K562 (cell line): Measurements from ENCODE around the gene SEMA5A. TPM values are rescaled to one million over a fixed set of nuclear protein-coding genes. Genes with fewer than 3 reads are reported as not detected.

ENCODE experiments used
- ATAC-seq: fragments of 200-7000 bp; cut with Tn5 transposase; 3 replicates; pipeline ENCODE4 v1.9.1; 2020; ENCODE audit warnings: moderate library complexity
- BruUV-seq: library from RNA; stranded (reverse); fragments of 400-500 nt; replicated peaks from 2 replicates; lab custom pipeline; 2021; lab: Mats Ljungman, UMichigan
- CTCF ChIA-PET: fragments of 300-600 bp; formaldehyde crosslinking; extraction: SDS; loops from one replicate; lab custom pipeline; 2021; ENCODE audit warnings: low intra/inter-chr PET ratio; lab: Yijun Ruan, JAX
- POLR2A ChIA-PET: fragments of 300-600, 350-650 bp; sonication (Branson Sonifier 250); formaldehyde crosslinking; extraction: SDS; loops from one replicate; lab custom pipeline; 2021; ENCODE audit warnings: antibody characterized with exemption, inconsistent platforms; lab: Yijun Ruan, JAX
- DNase-seq, 4 experiments: peaks; one replicate each; pipeline versions ENCODE4 v3.0.0 to v3.0.0-alpha.2; 2011 to 2018; ENCODE audit warnings: low spot score in 3 of 4, mixed read lengths in 3 of 4; ENCODE audit errors: extremely low read depth in 1 of 4
- FAIRE-seq: peaks from 2 replicates; lab custom pipeline; 2011; peaks lifted over from hg19 to GRCh38; lab: Jason Lieb, UNC
- H2AFZ ChIP-seq: 2 replicates; pipeline ENCODE4 v1.6.0; 2011; ENCODE audit warnings: low read depth, low read length, control low read depth, inconsistent platforms
- H3K27ac ChIP-seq: fragments of 200-600 bp; 3 replicates; pipeline ENCODE4 v1.8.0; 2011; ENCODE audit warnings: low read depth, mild to moderate bottlenecking, control low read depth, inconsistent platforms, low read length, moderate library complexity, mixed read lengths; ENCODE audit errors: extremely low read depth
- H3K27me3 ChIP-seq, 2 experiments: fragments of 300-600 bp in 1 of 2; 2 replicates in 1 of 2; 3 replicates in 1 of 2; pipeline versions ENCODE4 v1.6.0 to v1.8.0; 2011; ENCODE audit warnings: inconsistent platforms in 2 of 2, low read length in 2 of 2, mild to moderate bottlenecking in 1 of 2, mixed read lengths in 1 of 2, moderate library complexity in 1 of 2; ENCODE audit not compliant: control insufficient read depth in 2 of 2, insufficient read depth in 2 of 2
- H3K36me3 ChIP-seq: fragments of 300-600 bp; 3 replicates; pipeline ENCODE4 v1.8.0; 2011; ENCODE audit warnings: mild to moderate bottlenecking, low read length, inconsistent platforms; ENCODE audit not compliant: control insufficient read depth, insufficient read depth
- H3K4me1 ChIP-seq, 2 experiments: fragments of 200-600 bp in 1 of 2; replicated peaks in 1 of 2; 2 replicates in 1 of 2; 3 replicates in 1 of 2; pipeline versions ENCODE4 v1.5.1 to v1.8.0; 2011; ENCODE audit warnings: inconsistent platforms in 2 of 2, low read length in 2 of 2, mild to moderate bottlenecking in 1 of 2, mixed read lengths in 1 of 2, moderate library complexity in 1 of 2; ENCODE audit not compliant: control insufficient read depth in 2 of 2, insufficient read depth in 2 of 2
- H3K4me2 ChIP-seq: 2 replicates; pipeline ENCODE4 v1.6.1; 2011; ENCODE audit warnings: low read length, control low read depth, inconsistent platforms, mixed read lengths; ENCODE audit not compliant: insufficient read depth
- H3K4me3 ChIP-seq: fragments of 200-600 bp; sonication (generic), shearing (Covaris generic); 2 replicates; pipeline ENCODE4 v1.5.1; 2016; ENCODE audit warnings: control low read depth, inconsistent platforms
- H3K79me2 ChIP-seq: fragments of 200-600 bp; 3 replicates; pipeline ENCODE4 v1.8.0; 2011; ENCODE audit warnings: low read length, inconsistent platforms; ENCODE audit not compliant: control insufficient read depth, insufficient read depth
- H3K9ac ChIP-seq, 2 experiments: 2 replicates each; pipeline versions ENCODE4 v1.6.0 to v1.6.1; 2011; ENCODE audit warnings: low read depth in 2 of 2, low read length in 2 of 2, control low read depth in 1 of 2, inconsistent platforms in 1 of 2, mild to moderate bottlenecking in 1 of 2, mixed read lengths in 1 of 2; ENCODE audit not compliant: insufficient read depth in 1 of 2
- H3K9me1 ChIP-seq: one replicate; pipeline ENCODE4 v1.6.0; 2011; ENCODE audit warnings: inconsistent platforms, mild to moderate bottlenecking, low read length, moderate library complexity; ENCODE audit not compliant: control insufficient read depth, insufficient read depth
- H3K9me3 ChIP-seq: replicated peaks from 2 replicates; pipeline ENCODE4 v1.5.1; 2011; ENCODE audit warnings: low read depth, low read length, inconsistent platforms; ENCODE audit not compliant: control insufficient read depth, insufficient read depth
- H4K20me1 ChIP-seq: replicated peaks from 2 replicates; pipeline ENCODE4 v1.6.1; 2011; ENCODE audit warnings: low read length, inconsistent platforms, mixed read lengths; ENCODE audit not compliant: control insufficient read depth, insufficient read depth
- ATF3 ChIP-seq, 2 experiments: fragments of 450-650 bp in 1 of 2; sonication (generic) in 1 of 2; formaldehyde crosslinking in 1 of 2; IDR thresholded peaks in 1 of 2; conservative IDR thresholded peaks in 1 of 2; 2 replicates each; pipeline versions ENCODE4 v1.6.1 to v1.8.1; 2016 to 2023; ENCODE audit warnings: mild to moderate bottlenecking in 2 of 2, moderate library complexity in 2 of 2, inconsistent platforms in 1 of 2, missing genetic modification reagents in 1 of 2
- CBX3 ChIP-seq, 2 experiments: IDR thresholded peaks; 1 replicate in 1 of 2; 2 replicates in 1 of 2; pipeline ENCODE4 v1.6.1; 2012; ENCODE audit warnings: inconsistent platforms in 2 of 2, low read length in 2 of 2, borderline replicate concordance in 1 of 2, control low read depth in 1 of 2
- HBP1 ChIP-seq: fragments of 450-650 bp; formaldehyde crosslinking; IDR thresholded peaks from 2 replicates; pipeline ENCODE4 v1.4.0; 2022; ENCODE audit warnings: missing genetic modification characterization
- ZNF12 ChIP-seq: sonication (generic); formaldehyde crosslinking; IDR thresholded peaks from 2 replicates; pipeline ENCODE4 v1.4.0; 2020; ENCODE audit warnings: mild to moderate bottlenecking, missing genetic modification reagents
- WGBS: fragments of 100-300 bp; shearing (Covaris generic); methylation state at CpG from one replicate; pipeline ENCODE4 v1.1.6; 2016; ENCODE audit warnings: low coverage, mixed read lengths; ENCODE audit not compliant: insufficient coverage; ENCODE audit errors: missing lambda C conversion rate; 5-methylcytosine and 5-hydroxymethylcytosine counted together
- in situ Hi-C: fragments of 300-500 bp; cut with MboI; formaldehyde crosslinking; loops from 4 replicates; pipeline ENCODE4 v1.15.0; 2018; ENCODE audit warnings: inconsistent platforms, mixed read lengths
- intact Hi-C: fragments of 100-400 bp; cut with micrococcal nuclease; formaldehyde crosslinking; loops from 2 replicates; pipeline ENCODE4 v1.14.2; 2022
- polyA plus RNA-seq, 8 experiments: library from polyadenylated mRNA; depleted of rRNA in 4 of 8; stranded (reverse) in 5 of 8; unstranded in 3 of 8; fragments of >200 nt; fragmentation: Nextera tagmentation in 2 of 8; fragmentation: Illumina TruSeq in 1 of 8; extraction: Ambion mirVana in 2 of 8; extraction: Trizol in 1 of 8; gene quantifications; 2 replicates each; pipeline versions ENCODE4 v1.2.1 to v1.2.3, GENCODE V29; 2011 to 2014; ENCODE audit warnings: inconsistent platforms in 1 of 8, missing spikeins in 1 of 8
- total RNA-seq, 7 experiments: library from RNA; depleted of rRNA in 6 of 7; stranded (reverse); fragments of >200 nt in 6 of 7; fragmentation: Illumina TruSeq in 2 of 7; extraction: Trizol in 2 of 7; gene quantifications; 2 replicates each; pipeline versions ENCODE4 v1.2.1 to v1.2.3, GENCODE V29; 2011 to 2021; ENCODE audit warnings: low replicate concordance in 1 of 7
- TF ChIP-seq, protein P1 (sequence below): fragments of 450-650 bp; formaldehyde crosslinking; IDR thresholded peaks from 2 replicates; pipeline ENCODE4 v1.4.0; 2020; ENCODE audit warnings: mild to moderate bottlenecking, mixed read lengths
- TF ChIP-seq, protein P2 (sequence below): sonication (generic); formaldehyde crosslinking; IDR thresholded peaks from 2 replicates; pipeline ENCODE4 v1.8.1; 2023; ENCODE audit warnings: mild to moderate bottlenecking, missing genetic modification reagents, moderate library complexity

SEMA5A gene
- total and polyA plus RNA-seq, 9 of the 15 experiments (the other 6 are each of a cell fraction or from before 2014, with no cell fraction given) = 0.02 TPM; not detected in 8

DNA sequence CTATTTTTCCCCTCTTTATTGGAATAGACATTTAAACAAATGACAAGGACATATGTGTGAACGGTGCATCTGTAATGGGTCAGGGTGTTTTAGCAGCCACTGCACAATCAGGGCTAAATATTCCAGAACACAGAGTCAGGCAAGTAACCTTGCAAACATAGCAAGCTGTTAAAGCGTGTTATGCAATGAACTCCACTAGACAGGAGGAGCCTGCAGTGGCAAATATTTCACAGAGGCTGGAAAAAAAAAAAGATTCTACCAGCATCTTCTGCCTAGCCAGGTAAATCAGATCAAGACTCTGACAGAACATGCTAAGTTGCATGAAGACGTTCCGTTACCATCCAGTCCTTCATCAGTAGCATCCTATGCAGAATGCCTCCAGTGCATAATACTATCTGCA lies 171.8 kb downstream of the SEMA5A start:
- Histone ChIP-seq H3K9ac (no peak overlapping the region), H3K9me1 (no peaks in the 10 kb centered on the region), H4K20me1 (no peaks in the 10 kb centered on the region), H3K27ac (no peak overlapping the region), H3K36me3 (no peaks in the 10 kb centered on the region), H2AFZ (no peak overlapping the region), H3K9me3 (no peaks in the 10 kb centered on the region)
- intact Hi-C loops = no loop called here
- DNase-seq (no peak), FAIRE-seq (no peak)
- 1% methylated on average over 4 of the region's 4 CpGs for WGBS
- CTCF ChIA-PET = no interaction called here
- TF ChIP-seq HBP1 (CRISPR knock-in tag) = no peak
- TF ChIP-seq, protein P1, sequence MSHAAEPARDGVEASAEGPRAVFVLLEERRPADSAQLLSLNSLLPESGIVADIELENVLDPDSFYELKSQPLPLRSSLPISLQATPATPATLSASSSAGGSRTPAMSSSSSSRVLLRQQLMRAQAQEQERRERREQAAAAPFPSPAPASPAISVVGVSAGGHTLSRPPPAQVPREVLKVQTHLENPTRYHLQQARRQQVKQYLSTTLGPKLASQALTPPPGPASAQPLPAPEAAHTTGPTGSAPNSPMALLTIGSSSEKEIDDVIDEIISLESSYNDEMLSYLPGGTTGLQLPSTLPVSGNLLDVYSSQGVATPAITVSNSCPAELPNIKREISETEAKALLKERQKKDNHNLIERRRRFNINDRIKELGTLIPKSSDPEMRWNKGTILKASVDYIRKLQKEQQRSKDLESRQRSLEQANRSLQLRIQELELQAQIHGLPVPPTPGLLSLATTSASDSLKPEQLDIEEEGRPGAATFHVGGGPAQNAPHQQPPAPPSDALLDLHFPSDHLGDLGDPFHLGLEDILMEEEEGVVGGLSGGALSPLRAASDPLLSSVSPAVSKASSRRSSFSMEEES (CRISPR knock-in tag) = no peak
- no peak for TF ChIP-seq CBX3 (IDR thresholded peaks at IDR 0.05; ENCODE audit: borderline replicate concordance in 1 of 2, low read length in 2 of 2)
- TF ChIP-seq, protein P2, sequence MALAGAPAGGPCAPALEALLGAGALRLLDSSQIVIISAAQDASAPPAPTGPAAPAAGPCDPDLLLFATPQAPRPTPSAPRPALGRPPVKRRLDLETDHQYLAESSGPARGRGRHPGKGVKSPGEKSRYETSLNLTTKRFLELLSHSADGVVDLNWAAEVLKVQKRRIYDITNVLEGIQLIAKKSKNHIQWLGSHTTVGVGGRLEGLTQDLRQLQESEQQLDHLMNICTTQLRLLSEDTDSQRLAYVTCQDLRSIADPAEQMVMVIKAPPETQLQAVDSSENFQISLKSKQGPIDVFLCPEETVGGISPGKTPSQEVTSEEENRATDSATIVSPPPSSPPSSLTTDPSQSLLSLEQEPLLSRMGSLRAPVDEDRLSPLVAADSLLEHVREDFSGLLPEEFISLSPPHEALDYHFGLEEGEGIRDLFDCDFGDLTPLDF = no peak
- no peak for TF ChIP-seq ATF3 (IDR thresholded peaks at IDR 0.05)
- TF ChIP-seq ATF3 (CRISPR knock-in tag; conservative IDR thresholded peaks at IDR 0.05) = no peak
- TF ChIP-seq ZNF12 = no peak
- TF ChIP-seq, all 486 proteins: peak for 0
- Histone ChIP-seq H3K4me3 (no peak overlapping the region), H3K4me1 (no peaks in the 10 kb centered on the region), H3K79me2 (no peaks in the 10 kb centered on the region), H3K4me2 (no peak overlapping the region), H3K27me3 (no peaks in the 10 kb centered on the region)
- no peak for ATAC-seq
- no TSS peak for BruUV-seq
- in situ Hi-C loops = no loop called here
- POLR2A ChIA-PET = no interaction called here
